Measurements from ENCODE around the gene RAPGEF1. TPM values are rescaled to one million over a fixed set of nuclear protein-coding genes. Genes with fewer than 3 reads are reported as not detected.

RAPGEF1 gene
- total and polyA plus RNA-seq, 7 experiments from 2014 or later: 1.2 to 181 (median 84.8) TPM

DNA sequence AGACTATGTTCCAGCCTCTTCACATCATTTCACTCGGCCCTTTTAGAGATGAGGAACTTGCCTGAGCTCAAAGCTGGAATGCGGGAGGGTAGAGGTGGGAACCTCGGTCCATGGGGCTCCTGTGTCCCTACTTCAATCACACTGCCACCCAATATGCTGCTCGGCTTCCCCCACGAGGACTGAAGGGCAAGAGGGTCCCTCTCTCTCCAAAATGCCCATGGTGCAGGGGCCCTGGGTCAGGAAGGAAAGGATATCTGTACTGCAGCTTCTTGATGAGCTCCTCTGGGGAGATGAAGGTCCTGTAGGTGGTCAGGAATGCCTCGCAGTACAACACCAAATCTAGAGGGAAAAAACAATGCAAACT, 148.0 kb downstream of the RAPGEF1 start:
- DNase-seq (no peak), ATAC-seq (no peak)
- POLR2A ChIA-PET: interaction anchor here (0.6 to 3.3 kb wide), 6 partner anchors 76 to 155 kb away, joined by 3 to 18 read pairs (median 4); no protein-coding TSS in a partner anchor
- Histone ChIP-seq H3K9me3 (ENCODE audit: control insufficient read depth in 2 of 3, low read length in 3 of 3) (no peaks in the 10 kb centered on the region), H3K27ac (ENCODE audit: low read depth, low read length) (no peak overlapping the region), H3K4me3 (ENCODE audit: low read length) (no peak overlapping the region), H3K4me1 (ENCODE audit: control insufficient read depth in 2 of 2, insufficient read depth in 2 of 2, low read length in 2 of 2) (peaks cover 12 to 19% of the 10 kb centered on the region in 2 donors), H3K36me3 (ENCODE audit: control insufficient read depth in 2 of 3, insufficient read depth in 3 of 3, low read length in 3 of 3) (peaks cover 0 to 48% (median 10%) of the 10 kb centered on the region in 3 experiments), H3K27me3 (ENCODE audit: control insufficient read depth in 2 of 2, insufficient read depth in 2 of 2, low read length in 2 of 2) (no peaks in the 10 kb centered on the region)
- intact Hi-C loops (cut with micrococcal nuclease): loop anchor here (1.0 to 2.0 kb wide), 5 partner anchors 77 to 242 kb away; partner anchors contain the start of gene RAPGEF1 (in 1 of the 2)
- H3K36me3 Mint-ChIP-seq: peaks cover 0 to 22% (median 4%) of the 10 kb centered on the region in 5 donors
- H3K27ac Mint-ChIP-seq: peak overlapping the region in 4 of 9 donors; percentile 2 to 64 (median 45)
- no peak overlapping the region for H3K4me3 Mint-ChIP-seq
- no peaks in the 10 kb centered on the region for H3K9me3 Mint-ChIP-seq
- no peaks in the 10 kb centered on the region for H3K27me3 Mint-ChIP-seq
- CTCF ChIA-PET: interaction anchor here (0.7 to 3.6 kb wide), 17 partner anchors 13 to 164 kb away, joined by 3 to 40 read pairs (median 5); partner anchors contain the start of gene RAPGEF1
- H3K4me1 Mint-ChIP-seq: peaks cover 18 to 30% (median 27%) of the 10 kb centered on the region in 7 donors

DNA sequence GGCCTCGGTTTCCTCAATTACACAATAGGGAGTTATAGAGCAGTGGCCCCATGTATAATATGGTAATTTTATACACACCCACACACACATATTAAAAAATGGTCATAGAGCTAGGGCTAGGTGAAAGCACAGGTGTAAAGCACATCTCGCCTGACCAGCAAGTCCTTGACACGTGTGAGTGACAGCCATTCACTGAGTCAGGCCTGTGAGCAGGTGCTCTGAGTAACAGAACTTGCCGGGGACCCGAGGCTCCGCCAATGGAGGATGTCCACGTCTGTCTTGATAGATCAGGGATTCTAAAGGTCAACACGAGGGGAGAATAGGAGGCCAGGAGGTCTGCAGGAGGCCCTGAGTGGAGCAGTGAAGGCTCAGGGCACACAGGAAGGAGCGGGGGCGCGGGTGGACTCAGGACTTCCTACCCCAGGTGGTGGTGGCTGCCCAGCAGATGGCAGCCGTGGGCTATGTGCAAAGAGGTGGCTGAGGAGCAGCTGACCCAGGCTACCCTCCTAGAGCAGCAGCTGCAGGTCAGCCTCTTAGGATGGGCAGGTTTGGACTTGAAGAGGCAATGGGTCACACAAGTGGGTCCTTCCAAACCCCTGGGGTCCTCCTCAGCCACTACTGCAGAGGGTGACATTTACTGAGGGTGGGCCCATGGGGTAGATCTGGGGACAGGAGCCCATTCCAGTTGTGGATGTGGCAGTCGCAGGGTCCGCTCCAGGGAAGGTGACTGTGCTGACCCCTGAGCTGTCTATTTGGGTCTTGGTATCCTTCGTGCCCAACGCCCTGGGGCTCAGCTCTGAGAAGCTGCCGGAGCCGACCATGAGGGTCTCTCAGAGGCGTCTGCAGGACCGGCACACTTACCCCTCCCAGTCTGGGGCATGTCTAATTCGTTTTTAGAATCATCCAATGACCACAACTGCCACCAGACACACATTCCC, 148.7 kb downstream of the RAPGEF1 start:
- H3K9me3 ChIP-seq (ENCODE audit: control insufficient read depth in 2 of 3, low read length in 3 of 3): no peaks in the 10 kb centered on the region
- H3K4me3 Mint-ChIP-seq: peak overlapping the region in 2 of 10 donors; percentile 13 to 31
- H3K4me3 ChIP-seq (ENCODE audit: low read length): no peak overlapping the region
- CTCF ChIA-PET: interaction anchor here (0.7 to 3.6 kb wide), 17 partner anchors 12 to 164 kb away, joined by 3 to 40 read pairs (median 5); partner anchors contain the start of gene RAPGEF1
- peaks cover 0 to 42% (median 6%) of the 10 kb centered on the region in 3 experiments for H3K36me3 ChIP-seq (ENCODE audit: control insufficient read depth in 2 of 3, insufficient read depth in 3 of 3, low read length in 3 of 3)
- peaks cover 0 to 23% (median 4%) of the 10 kb centered on the region in 5 donors for H3K36me3 Mint-ChIP-seq
- H3K27me3 Mint-ChIP-seq: no peaks in the 10 kb centered on the region
- H3K4me1 Mint-ChIP-seq: peaks cover 18 to 36% (median 33%) of the 10 kb centered on the region in 7 donors
- peaks cover 12 to 19% of the 10 kb centered on the region in 2 donors for H3K4me1 ChIP-seq (ENCODE audit: control insufficient read depth in 2 of 2, insufficient read depth in 2 of 2, low read length in 2 of 2)
- H3K27ac Mint-ChIP-seq: peak overlapping the region; percentile 18 to 90 (median 60)
- ATAC-seq: peak; percentile 95
- DNase-seq: peak; percentile 50 to 78 (median 68)
- POLR2A ChIA-PET: interaction anchor here (0.6 to 3.3 kb wide), 6 partner anchors 77 to 156 kb away, joined by 3 to 18 read pairs (median 4); no protein-coding TSS in a partner anchor
- peaks cover 0 to 1% (median 0%) of the 10 kb centered on the region in 11 donors for H3K9me3 Mint-ChIP-seq
- H3K27me3 ChIP-seq (ENCODE audit: control insufficient read depth in 2 of 2, insufficient read depth in 2 of 2, low read length in 2 of 2): no peaks in the 10 kb centered on the region
- intact Hi-C loops (cut with micrococcal nuclease): loop anchor here (1.0 to 2.0 kb wide), 5 partner anchors 78 to 241 kb away; partner anchors contain the start of gene RAPGEF1 (in 1 of the 2)
- H3K27ac ChIP-seq (ENCODE audit: low read depth, low read length): no peak overlapping the region

DNA sequence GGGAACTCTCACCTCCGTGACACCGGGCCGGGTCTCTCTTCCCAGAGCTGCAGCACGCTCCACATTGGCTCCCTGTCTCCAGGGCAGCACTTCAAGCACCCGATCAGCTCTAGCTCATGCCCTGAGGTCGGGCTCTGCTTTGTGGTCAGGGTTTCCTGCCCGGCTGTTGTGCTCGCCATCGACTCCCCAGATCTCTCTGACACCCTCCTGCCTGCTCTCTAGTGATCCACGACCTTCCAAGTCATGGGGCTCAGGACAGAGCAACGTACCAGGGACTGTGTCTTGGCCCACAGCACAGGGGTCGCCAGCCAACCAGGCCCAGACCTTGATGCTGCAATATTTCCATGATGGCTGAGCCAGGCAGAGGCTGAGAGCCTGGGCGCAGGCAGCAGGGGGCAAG, 149.4 kb downstream of the RAPGEF1 start:
- Mint-ChIP-seq H3K36me3 (peaks cover 0 to 22% (median 4%) of the 10 kb centered on the region in 5 donors), H3K9me3 (peaks cover 0 to 3% (median 0%) of the 10 kb centered on the region in 11 donors), H3K4me1 (peaks cover 18 to 43% (median 40%) of the 10 kb centered on the region in 7 donors), H3K27me3 (no peaks in the 10 kb centered on the region), H3K4me3 (peak overlapping the region in 3 of 10 donors; percentile 13 to 33 (median 31)), H3K27ac (peak overlapping the region in 5 of 9 donors; percentile 39 to 78 (median 57))
- DNase-seq: no peak
- ATAC-seq: no peak
- Histone ChIP-seq H3K27me3 (ENCODE audit: control insufficient read depth in 2 of 2, insufficient read depth in 2 of 2, low read length in 2 of 2) (no peaks in the 10 kb centered on the region), H3K4me3 (ENCODE audit: low read length) (no peak overlapping the region), H3K27ac (ENCODE audit: low read depth, low read length) (no peak overlapping the region), H3K9me3 (ENCODE audit: control insufficient read depth in 2 of 3, low read length in 3 of 3) (no peaks in the 10 kb centered on the region), H3K4me1 (ENCODE audit: control insufficient read depth in 2 of 2, insufficient read depth in 2 of 2, low read length in 2 of 2) (peaks cover 19 to 22% of the 10 kb centered on the region in 2 donors), H3K36me3 (ENCODE audit: control insufficient read depth in 2 of 3, insufficient read depth in 3 of 3, low read length in 3 of 3) (peaks cover 0 to 35% (median 0%) of the 10 kb centered on the region in 3 experiments)
- ChIA-PET CTCF (interaction anchor here (0.6 to 3.6 kb wide), 9 partner anchors 12 to 245 kb away, joined by 3 to 40 read pairs (median 10); partner anchors contain the start of gene RAPGEF1), POLR2A (interaction anchor here (3.3 kb wide), 1 partner anchor 154 kb away, joined by 18 read pairs; no protein-coding TSS in a partner anchor)
- intact Hi-C loops (cut with micrococcal nuclease): loop anchor here (2.0 kb wide), 2 partner anchors 78 to 240 kb away; no protein-coding TSS in a partner anchor

DNA sequence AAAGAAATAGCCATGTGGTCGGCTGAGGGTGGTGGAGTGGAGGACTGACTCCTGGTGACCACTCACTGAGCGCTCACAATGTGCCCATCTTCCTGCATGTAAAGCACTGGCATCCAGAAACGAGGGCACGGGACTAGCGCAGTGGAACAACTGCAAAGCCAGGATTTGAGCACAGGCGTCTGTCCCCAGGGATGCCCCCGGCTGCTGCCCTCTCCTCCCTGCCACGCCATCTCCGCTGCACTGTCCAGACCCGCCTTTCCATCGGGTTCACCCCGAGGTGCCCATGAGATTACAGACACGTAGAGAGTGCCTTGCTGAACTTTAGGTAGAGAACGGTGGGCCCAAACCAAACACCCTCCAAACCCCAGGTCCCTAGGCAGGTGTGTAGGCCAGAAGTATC, 149.9 kb downstream of the RAPGEF1 start:
- Mint-ChIP-seq H3K9me3 (peaks cover 0 to 3% (median 0%) of the 10 kb centered on the region in 11 donors), H3K27me3 (no peaks in the 10 kb centered on the region), H3K27ac (peak overlapping the region in 5 of 9 donors; percentile 5 to 78 (median 50)), H3K4me1 (peaks cover 23 to 48% (median 44%) of the 10 kb centered on the region in 7 donors), H3K36me3 (peaks cover 0 to 25% (median 8%) of the 10 kb centered on the region in 5 donors), H3K4me3 (peak overlapping the region in 1 of 10 donors; percentile 7)
- H3K4me3 ChIP-seq (ENCODE audit: low read length): no peak overlapping the region
- peaks cover 0 to 31% (median 0%) of the 10 kb centered on the region in 3 experiments for H3K36me3 ChIP-seq (ENCODE audit: control insufficient read depth in 2 of 3, insufficient read depth in 3 of 3, low read length in 3 of 3)
- ChIA-PET CTCF (interaction anchor here (0.6 to 3.6 kb wide), 6 partner anchors 11 to 245 kb away, joined by 3 to 40 read pairs (median 11); partner anchors contain the start of gene RAPGEF1), POLR2A (interaction anchor here (3.3 kb wide), 1 partner anchor 154 kb away, joined by 18 read pairs; no protein-coding TSS in a partner anchor)
- no peak for ATAC-seq
- no peaks in the 10 kb centered on the region for H3K9me3 ChIP-seq (ENCODE audit: control insufficient read depth in 2 of 3, low read length in 3 of 3)
- no peaks in the 10 kb centered on the region for H3K27me3 ChIP-seq (ENCODE audit: control insufficient read depth in 2 of 2, insufficient read depth in 2 of 2, low read length in 2 of 2)
- intact Hi-C loops (cut with micrococcal nuclease): loop anchor here (2.0 to 5.0 kb wide), 3 partner anchors 58 to 239 kb away; partner anchors contain the start of gene UCK1 (in 1 of the 2)
- DNase-seq: no peak
- no peak overlapping the region for H3K27ac ChIP-seq (ENCODE audit: low read depth, low read length)
- H3K4me1 ChIP-seq (ENCODE audit: control insufficient read depth in 2 of 2, insufficient read depth in 2 of 2, low read length in 2 of 2): peaks cover 24 to 27% of the 10 kb centered on the region in 2 donors

DNA sequence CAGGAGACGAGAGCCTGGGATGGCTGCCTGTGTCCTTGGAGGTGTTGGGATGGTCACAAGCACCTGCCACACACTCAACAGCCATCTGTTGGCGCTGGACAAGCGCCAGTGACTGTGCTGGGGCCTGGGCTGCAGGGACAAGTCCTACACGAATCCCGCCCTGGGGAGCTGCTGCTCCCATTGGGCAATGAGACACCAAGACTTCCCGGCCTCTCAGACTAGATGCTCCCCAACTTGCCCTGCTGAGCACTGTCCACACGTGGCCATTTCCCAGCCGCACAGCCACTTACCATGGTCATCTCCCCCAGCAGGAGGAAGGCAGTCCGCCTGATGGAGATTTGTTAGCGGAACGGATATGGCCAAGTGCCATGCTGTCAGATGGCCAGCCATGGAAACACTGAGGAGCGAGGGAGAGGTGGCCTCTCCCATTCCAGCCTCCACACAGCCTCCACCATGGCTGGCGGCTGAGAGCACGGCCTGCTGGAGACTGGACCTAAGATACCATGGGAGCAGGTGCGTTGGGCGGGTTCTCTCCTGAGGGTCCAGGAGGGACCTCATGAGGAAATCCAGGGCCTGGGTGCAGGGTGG, 150.7 kb downstream of the RAPGEF1 start:
- ChIA-PET CTCF (interaction anchor here (1.0 to 1.2 kb wide), 2 partner anchors 88 to 143 kb away, joined by 3 to 7 read pairs; no protein-coding TSS in a partner anchor), POLR2A (no interaction called here)
- Mint-ChIP-seq H3K27me3 (no peaks in the 10 kb centered on the region), H3K4me3 (no peak overlapping the region), H3K36me3 (peaks cover 0 to 25% (median 8%) of the 10 kb centered on the region in 5 donors), H3K4me1 (peaks cover 23 to 56% (median 52%) of the 10 kb centered on the region in 7 donors), H3K27ac (peak overlapping the region in 4 of 9 donors; percentile 22 to 44 (median 40)), H3K9me3 (peaks cover 0 to 3% (median 0%) of the 10 kb centered on the region in 11 donors)
- Histone ChIP-seq H3K4me1 (ENCODE audit: control insufficient read depth in 2 of 2, insufficient read depth in 2 of 2, low read length in 2 of 2) (peaks cover 32 to 35% of the 10 kb centered on the region in 2 donors), H3K27ac (ENCODE audit: low read depth, low read length) (no peak overlapping the region), H3K9me3 (ENCODE audit: control insufficient read depth in 2 of 3, low read length in 3 of 3) (no peaks in the 10 kb centered on the region), H3K4me3 (ENCODE audit: low read length) (no peak overlapping the region), H3K36me3 (ENCODE audit: control insufficient read depth in 2 of 3, insufficient read depth in 3 of 3, low read length in 3 of 3) (peaks cover 0 to 28% (median 1%) of the 10 kb centered on the region in 3 experiments), H3K27me3 (ENCODE audit: control insufficient read depth in 2 of 2, insufficient read depth in 2 of 2, low read length in 2 of 2) (no peaks in the 10 kb centered on the region)
- ATAC-seq (no peak), DNase-seq (no peak)
- intact Hi-C loops (cut with micrococcal nuclease): loop anchor here in 1 of 2 donors (5.0 kb wide), 1 partner anchor 57 kb away; the partner anchor contains the start of gene UCK1

All from naive thymus-derived CD4-positive, alpha-beta T cell (primary cell).